ENCODE measurements around the gene ALG1. TPM values are rescaled to one million over a fixed set of nuclear protein-coding genes. Genes with fewer than 3 reads are reported as not detected.

The ALG1 gene
- total RNA-seq, 1 experiment from 2014 or later: 31.4 TPM

- ChIA-PET CTCF (interaction anchor here (1.3 to 1.8 kb wide), 2 partner anchors 13 to 15 kb away, joined by 9 to 15 read pairs; no protein-coding TSS in a partner anchor), POLR2A (no interaction called here)
- TF ChIP-seq, protein P1, sequence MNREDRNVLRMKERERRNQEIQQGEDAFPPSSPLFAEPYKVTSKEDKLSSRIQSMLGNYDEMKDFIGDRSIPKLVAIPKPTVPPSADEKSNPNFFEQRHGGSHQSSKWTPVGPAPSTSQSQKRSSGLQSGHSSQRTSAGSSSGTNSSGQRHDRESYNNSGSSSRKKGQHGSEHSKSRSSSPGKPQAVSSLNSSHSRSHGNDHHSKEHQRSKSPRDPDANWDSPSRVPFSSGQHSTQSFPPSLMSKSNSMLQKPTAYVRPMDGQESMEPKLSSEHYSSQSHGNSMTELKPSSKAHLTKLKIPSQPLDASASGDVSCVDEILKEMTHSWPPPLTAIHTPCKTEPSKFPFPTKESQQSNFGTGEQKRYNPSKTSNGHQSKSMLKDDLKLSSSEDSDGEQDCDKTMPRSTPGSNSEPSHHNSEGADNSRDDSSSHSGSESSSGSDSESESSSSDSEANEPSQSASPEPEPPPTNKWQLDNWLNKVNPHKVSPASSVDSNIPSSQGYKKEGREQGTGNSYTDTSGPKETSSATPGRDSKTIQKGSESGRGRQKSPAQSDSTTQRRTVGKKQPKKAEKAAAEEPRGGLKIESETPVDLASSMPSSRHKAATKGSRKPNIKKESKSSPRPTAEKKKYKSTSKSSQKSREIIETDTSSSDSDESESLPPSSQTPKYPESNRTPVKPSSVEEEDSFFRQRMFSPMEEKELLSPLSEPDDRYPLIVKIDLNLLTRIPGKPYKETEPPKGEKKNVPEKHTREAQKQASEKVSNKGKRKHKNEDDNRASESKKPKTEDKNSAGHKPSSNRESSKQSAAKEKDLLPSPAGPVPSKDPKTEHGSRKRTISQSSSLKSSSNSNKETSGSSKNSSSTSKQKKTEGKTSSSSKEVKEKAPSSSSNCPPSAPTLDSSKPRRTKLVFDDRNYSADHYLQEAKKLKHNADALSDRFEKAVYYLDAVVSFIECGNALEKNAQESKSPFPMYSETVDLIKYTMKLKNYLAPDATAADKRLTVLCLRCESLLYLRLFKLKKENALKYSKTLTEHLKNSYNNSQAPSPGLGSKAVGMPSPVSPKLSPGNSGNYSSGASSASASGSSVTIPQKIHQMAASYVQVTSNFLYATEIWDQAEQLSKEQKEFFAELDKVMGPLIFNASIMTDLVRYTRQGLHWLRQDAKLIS (CRISPR knock-in tag; IDR thresholded peaks at IDR 0.05; ENCODE audit: borderline replicate concordance): no peak
- TF ChIP-seq ZBTB43 (CRISPR knock-in tag; IDR thresholded peaks at IDR 0.05) (no peak), TEAD4 (CRISPR knock-in tag; IDR thresholded peaks at IDR 0.05) (no peak), RORB (CRISPR knock-in tag; IDR thresholded peaks at IDR 0.05) (no peak)
- TF ChIP-seq, protein P2, sequence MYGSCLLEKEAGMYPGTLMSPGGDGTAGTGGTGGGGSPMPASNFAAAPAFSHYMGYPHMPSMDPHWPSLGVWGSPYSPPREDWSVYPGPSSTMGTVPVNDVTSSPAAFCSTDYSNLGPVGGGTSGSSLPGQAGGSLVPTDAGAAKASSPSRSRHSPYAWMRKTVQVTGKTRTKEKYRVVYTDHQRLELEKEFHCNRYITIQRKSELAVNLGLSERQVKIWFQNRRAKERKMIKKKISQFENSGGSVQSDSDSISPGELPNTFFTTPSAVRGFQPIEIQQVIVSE (CRISPR knock-in tag; IDR thresholded peaks at IDR 0.05; ENCODE audit: borderline replicate concordance): no peak
- peaks cover 20% of the 10 kb centered on the region for H3K36me3 Mint-ChIP-seq
- DNase-seq (ENCODE audit: low spot score) (no peak), ATAC-seq (no peak)
- no peak overlapping the region for H3K27ac Mint-ChIP-seq
- H3K4me1 Mint-ChIP-seq: peaks cover 12% of the 10 kb centered on the region
- H3K4me3 Mint-ChIP-seq: peak overlapping the region; percentile 93
- no peaks in the 10 kb centered on the region for H3K9me3 Mint-ChIP-seq
- H3K27me3 Mint-ChIP-seq (ENCODE audit: low read depth): peaks cover 3% of the 10 kb centered on the region; the same call in 1 of the 2 replicates
These were observed 332 bp upstream of the ALG1 start for GRCh38 chr16:5071341-5071680.

GRCh38 chr16:5072334-5073278 lies 963 bp downstream of the ALG1 start:
- Mint-ChIP-seq H3K4me1 (peaks cover 12% of the 10 kb centered on the region), H3K27me3 (ENCODE audit: low read depth) (peaks cover 3% of the 10 kb centered on the region; the same call in 1 of the 2 replicates), H3K9me3 (no peaks in the 10 kb centered on the region), H3K4me3 (peak overlapping the region; percentile 93), H3K36me3 (peaks cover 24% of the 10 kb centered on the region), H3K27ac (0 out of 2 replicates have a peak overlapping the region, but pooled peaks have one; percentile 63)
- DNase-seq (ENCODE audit: low spot score): no peak
- ChIA-PET CTCF (interaction anchor here (0.8 to 1.8 kb wide), 5 partner anchors 11 to 47 kb away, joined by 3 to 15 read pairs (median 5); no protein-coding TSS in a partner anchor), POLR2A (interaction anchor here (1.0 kb wide), 1 partner anchor 115 kb away, joined by 3 read pairs; the partner anchor contains the start of gene SEC14L5)
- no peak for ATAC-seq
- no peak for TF ChIP-seq NFATC4 (CRISPR knock-in tag; IDR thresholded peaks at IDR 0.05)
- no peak for TF ChIP-seq IRF2 (CRISPR knock-in tag; IDR thresholded peaks at IDR 0.05; ENCODE audit: borderline replicate concordance, low read depth)
- no peak for TF ChIP-seq CREB1 (CRISPR knock-in tag; IDR thresholded peaks at IDR 0.05)
- TF ChIP-seq ZNF396 (CRISPR knock-in tag; IDR thresholded peaks at IDR 0.05; ENCODE audit: borderline replicate concordance): no peak
- no peak for TF ChIP-seq GABPB1 (CRISPR knock-in tag; IDR thresholded peaks at IDR 0.05)
- no peak for TF ChIP-seq ZNF219 (CRISPR knock-in tag; IDR thresholded peaks at IDR 0.05; ENCODE audit: borderline replicate concordance)
- TF ChIP-seq MXD4 (CRISPR knock-in tag; IDR thresholded peaks at IDR 0.05; ENCODE audit: borderline replicate concordance): no peak
- no peak for TF ChIP-seq ZNF671 (CRISPR knock-in tag; IDR thresholded peaks at IDR 0.05)
- no peak for TF ChIP-seq CTCF (IDR thresholded peaks at IDR 0.05)
- TF ChIP-seq TEAD4 (CRISPR knock-in tag; IDR thresholded peaks at IDR 0.05): no peak
- no peak for TF ChIP-seq NFYB (CRISPR knock-in tag; conservative IDR thresholded peaks at IDR 0.05; ENCODE audit: low read depth)
